NB4 (cell line): ENCODE measurements around the gene CHST15.

ENCODE experiments used
- CTCF ChIP-seq: IDR thresholded peaks from one replicate; pipeline ENCODE4 v1.5.1; 2012; ENCODE audit warnings: low read depth, low read length
- MAX ChIP-seq: IDR thresholded peaks from 2 replicates; pipeline ENCODE4 v1.6.1; 2011; ENCODE audit warnings: low read depth, low read length

GRCh38 chr10:124138883-124139348, 45.5 kb upstream of the CHST15 start:
- TF ChIP-seq MAX = no peak
- no peak for TF ChIP-seq CTCF
